GM18907 (cell line): Measurements from ENCODE around the gene LIPC.
A peak's percentile ranks its signal among the peaks of the same experiment; 100 is the strongest.

Source experiments
- ATAC-seq: cut with Tn5 transposase; IDR thresholded peaks from one replicate; pipeline ENCODE4 v1.9.1; 2021; ENCODE audit warnings: mild to moderate bottlenecking, moderate library complexity; ENCODE audit not compliant: unreplicated experiment

The LIPC gene

DNA sequence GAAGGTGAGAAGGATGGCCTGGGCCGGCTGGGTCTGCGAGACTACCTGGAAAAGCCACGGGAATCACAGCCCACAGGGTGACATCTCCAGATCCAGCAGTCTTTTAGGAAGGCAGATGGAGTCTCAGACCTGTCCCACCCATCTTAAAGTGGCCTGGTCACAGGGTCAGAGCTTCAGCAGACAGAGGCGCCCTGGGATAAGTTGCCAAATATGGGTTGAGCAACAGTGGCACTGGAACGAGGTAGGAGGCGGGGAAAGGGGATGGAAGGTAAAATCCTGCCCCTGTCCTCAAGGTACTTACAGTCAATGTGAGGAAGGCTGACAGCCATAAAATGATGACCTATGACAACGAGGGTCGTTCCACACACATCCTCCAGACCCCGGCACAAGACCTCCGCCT lies 80.7 kb downstream of the LIPC start:
- no peak for ATAC-seq

DNA sequence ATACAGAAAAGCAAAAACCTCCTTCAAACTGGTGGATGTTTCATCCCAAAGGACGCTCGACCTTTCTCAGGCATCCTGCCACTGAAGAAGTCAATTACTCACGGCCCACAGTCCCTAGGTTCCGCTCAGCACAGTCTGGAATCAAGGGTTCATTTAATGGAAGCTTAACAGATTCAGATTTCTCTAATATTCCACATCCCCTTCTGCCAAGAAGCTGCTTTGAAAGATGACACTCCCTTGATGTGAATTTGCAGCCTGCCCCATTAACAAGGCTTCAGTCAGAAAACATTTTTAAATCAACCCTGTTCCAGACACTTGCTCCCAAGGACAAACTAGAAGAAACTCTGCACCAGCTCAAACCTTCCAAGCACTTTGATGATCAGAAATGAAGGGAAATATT lies 81.2 kb downstream of the LIPC start:
- no peak for ATAC-seq

DNA sequence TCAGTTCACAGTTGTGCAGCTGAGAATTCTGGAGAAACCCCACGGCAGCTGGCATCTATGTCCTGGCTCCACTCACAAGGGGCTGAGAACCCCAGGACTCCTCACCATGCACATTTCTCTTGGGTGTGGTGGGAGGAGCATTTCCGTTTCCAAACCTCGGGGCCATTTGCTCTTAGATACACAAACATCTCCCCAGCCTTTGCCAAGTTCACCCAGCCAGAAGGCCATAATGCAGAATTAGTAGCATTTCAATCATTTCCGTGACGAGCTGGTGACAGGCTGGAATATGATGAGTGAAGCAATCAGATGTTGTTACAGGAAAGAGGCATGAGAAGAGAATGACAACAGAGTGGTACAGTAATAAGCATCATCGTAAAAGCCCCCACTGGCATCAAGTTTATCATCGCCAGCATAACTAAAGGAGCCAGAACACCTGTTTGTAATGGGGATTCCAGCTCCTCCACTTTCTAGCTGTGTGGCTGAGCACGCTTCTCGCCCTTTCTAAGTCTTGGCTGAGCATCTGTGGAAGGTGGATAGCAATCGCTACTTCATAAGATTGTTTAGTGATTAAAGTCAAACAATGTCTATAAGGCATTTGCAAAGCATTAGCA lies 82.0 kb downstream of the LIPC start:
- no peak for ATAC-seq

DNA sequence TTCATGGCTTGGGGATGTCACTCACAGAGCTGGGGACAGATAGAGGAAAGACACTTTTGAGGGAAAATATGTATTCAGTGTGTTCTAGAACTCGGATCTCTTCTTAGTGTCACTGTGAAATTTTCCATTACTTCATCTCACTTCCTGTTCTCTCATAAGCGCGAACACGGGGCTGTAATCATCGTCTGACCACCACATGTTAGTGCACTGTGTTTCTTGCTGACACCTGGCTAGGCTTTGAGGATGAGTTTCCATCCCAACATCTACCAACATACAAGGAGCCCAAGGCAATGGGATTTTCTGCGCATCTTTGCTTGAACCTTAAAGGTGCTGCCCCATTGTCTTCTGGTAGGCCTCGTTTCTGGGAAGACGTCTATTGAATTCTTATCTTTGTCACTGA lies 84.0 kb downstream of the LIPC start:
- no peak for ATAC-seq

DNA sequence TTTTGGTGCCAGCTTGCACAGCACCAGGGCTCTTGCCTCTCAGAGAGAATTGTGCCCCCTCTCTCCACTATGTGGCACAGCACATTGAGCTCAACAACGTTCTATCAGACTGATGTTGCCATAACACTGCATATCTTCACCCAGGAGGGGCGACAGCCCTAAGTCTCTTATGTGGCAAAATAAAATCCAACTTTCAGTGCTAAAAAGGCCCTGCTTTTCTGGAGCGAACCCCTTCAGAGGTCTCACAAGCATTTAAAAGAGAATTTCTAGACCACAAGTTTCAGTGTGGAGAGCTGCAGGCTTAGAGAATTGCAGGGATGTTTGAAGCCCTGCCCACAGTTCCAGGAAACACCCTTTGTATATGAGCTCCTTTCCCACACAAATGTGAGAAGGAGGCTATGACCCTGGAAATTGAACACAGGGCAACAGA lies 85.5 kb downstream of the LIPC start:
- ATAC-seq: no peak

DNA sequence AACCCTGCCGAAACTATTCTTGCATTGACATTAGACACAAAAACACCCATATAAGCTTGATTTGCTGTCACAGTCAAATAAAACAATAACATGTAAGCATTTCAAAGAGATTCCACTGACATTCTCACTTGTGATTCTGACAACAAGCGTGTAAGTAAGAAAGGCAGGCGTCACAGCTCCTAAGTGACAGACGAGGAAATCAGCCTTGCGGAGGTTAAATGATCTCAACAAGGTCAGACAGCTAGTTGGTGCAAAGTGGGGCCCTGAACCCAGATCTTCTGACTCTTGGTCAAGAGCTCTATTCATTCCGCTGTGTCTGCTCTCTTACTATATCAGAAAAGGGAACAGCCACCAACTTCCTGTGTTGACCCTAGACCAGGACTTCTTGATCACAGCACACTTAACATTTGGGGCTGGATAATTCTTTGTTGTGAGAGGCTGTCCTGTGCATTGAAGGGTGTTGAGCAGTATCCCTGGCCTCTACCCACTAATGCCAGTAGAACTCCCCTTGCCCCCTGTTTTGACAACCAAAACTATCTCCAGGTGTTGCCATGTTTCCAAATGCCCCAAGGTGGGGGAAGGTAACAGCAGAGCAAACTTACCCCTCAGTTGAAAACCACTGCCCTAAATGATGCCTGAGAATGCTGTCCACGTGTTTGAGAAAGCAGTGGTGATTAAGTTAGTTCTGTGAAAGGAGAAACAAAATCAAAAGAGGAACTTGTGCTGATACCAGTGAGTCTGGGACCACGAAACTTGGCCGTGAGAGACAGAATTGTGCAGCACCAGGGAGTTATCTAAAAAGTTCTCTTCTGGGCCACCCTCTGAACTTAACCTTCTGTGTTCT lies 86.1 kb downstream of the LIPC start:
- peak; percentile 66 for ATAC-seq

DNA sequence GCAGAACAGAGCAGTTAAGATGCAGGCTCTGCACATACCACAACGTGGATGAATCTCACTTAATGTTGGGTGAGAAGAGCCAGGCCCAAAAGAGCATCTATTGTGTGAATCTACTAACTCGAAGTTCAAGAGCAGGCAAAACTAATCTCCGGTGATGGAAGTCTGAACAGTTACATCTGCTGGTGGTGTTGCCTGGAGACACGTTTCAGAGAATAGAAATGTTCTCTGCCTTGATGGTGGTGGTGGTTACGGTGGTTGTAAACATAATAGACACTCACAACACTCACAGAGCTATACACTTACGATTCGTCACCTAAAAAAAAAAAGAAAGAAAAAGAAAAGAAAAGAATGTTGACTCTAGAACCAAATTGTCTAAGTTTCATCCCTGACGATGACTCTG lies 86.8 kb downstream of the LIPC start:
- ATAC-seq: peak; percentile 18

DNA sequence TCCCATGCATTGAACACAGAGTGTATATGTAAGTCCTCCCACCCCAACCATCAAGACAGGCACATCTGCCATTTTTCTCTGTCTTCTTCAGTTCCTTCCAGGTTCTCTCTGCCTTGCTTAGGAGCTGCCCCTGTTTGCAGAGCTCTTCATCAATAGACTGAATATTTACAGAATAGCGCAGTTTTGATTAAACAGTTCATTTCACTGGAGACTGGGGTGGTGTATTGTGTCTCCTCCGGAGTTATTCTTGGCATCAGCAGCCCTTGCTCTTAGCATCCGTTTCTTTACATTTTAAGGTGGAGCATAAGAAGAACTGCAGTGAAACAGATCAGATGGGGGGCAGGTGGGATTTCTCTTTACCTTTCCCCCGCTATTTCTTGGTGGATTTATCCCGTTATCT lies 87.7 kb downstream of the LIPC start:
- ATAC-seq: no peak

DNA sequence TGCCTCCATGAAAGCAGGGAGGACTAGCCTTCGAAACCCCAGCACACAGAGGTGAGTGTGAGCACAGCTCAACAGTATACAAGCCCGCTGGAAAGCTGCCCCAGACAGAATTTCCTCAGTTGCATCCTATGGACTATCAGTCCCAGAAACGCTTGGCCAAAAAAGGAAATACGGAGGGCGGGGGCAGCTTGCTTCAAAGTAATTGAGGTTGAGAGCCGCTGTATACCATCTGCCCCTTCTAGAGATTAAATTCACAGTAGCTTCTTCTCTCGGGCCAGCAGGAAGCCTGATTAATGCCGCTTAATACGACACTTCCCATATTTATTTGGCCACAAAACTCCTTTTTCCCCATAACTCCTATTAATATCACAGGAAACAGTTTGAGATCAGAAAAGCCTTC lies 88.7 kb downstream of the LIPC start:
- ATAC-seq: no peak

DNA sequence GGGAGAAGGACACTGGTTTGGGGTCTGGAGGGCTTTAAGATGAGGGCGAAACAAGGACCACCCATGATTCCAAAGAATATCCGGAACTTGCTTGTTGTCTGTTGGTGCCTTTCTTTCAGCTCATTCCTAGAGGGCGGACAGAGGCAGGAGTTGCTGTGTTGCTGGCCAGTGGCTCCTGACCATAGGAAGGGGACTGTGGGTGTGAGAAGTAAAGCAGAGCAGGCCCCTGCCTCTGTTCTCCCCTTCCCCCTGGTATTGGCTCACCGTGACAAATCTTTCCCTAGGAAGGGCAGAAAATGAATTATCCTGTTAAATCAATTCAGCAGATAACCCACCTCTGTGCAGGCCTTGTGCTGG lies 89.1 kb downstream of the LIPC start:
- ATAC-seq: no peak

DNA sequence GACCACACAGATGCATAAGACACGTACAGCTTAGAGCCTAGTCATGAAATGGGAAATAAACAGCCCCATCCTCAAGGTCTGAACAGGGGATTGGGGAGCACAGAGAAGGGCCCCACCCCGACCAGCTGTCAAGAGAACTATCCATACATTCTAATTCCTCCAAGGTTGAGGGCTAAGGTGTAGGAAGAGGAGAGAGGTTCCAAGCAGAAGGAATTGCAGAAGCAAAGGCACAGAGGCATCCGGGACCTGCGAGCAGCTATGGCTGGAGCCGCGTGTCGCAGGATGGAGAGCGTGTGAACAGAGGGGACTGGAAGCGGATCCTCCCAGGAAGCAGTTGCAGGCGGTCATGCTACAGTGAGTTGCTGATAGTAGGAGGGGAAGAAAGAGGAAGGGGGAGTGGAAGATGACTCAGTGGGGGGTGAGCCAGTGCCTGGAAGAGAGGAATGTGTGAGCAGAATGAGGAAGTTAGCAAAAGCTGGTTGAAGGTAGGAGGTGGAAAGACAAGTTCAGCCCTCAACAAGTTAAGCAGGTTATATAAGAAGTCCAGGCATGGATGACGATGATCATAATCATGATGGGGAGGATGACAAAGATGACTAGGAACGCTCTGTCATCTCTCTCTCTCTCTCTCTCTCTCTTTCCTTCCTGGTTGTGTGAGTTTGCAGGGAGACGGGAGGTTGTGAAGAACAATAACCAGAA lies 89.7 kb downstream of the LIPC start:
- ATAC-seq: no peak

DNA sequence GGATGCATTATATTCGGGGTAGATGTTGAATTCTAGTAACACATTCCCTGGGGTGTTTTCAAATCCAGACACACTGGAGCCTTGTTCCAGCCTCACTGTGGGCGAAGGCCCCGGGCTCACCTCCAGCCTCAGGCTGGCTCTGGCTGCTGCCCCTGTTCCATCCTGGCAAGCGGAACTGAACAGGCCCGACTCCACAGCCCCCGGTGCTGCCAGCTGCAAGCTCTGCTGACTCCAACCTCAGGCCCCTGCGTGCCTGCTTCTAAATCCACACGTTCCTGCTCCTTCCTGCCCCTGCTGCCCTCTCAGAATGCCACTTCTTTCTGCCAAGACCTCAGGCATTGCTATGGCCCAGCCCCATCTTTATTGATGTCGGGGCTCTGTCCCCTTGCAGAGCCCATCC lies 90.6 kb downstream of the LIPC start:
- no peak for ATAC-seq

DNA sequence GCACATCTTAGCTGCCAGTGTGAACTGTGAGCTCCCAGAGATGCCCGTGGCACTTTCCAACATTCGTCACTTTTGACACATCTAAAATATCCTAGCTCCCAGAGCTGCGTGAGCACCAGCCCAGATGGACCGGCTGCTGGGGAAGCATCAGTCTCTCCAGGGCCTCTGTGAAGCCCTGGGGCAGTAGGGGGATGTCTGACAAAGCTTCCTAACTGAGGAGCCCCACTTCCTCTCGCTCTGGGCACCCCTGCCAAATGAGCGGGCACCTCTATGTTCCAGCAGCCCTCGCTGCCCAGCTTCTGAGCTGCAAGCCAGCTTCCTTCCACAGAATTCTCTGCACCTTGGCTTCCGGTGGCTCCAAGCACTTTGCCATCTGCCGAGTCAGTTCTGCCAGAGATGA lies 91.1 kb downstream of the LIPC start:
- ATAC-seq: no peak

DNA sequence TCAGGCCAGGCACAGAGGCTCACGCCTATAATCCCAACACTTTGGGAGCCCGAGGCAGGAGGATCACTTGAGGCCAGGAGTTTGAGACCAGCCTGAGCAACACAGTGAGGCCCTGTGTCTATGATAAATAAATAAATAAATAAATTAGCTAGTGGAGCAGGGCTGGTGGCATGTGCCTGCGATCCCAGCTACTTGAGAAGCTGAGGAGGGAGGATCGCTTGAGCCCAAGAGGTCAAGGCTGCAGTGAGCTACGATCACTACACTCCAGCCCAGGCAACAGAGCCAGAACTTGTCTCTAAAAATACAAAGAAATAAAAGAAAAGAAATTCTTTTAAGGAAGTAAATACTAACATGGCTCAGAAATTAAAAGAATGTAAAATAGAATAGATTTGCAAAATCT lies 91.8 kb downstream of the LIPC start:
- no peak for ATAC-seq

DNA sequence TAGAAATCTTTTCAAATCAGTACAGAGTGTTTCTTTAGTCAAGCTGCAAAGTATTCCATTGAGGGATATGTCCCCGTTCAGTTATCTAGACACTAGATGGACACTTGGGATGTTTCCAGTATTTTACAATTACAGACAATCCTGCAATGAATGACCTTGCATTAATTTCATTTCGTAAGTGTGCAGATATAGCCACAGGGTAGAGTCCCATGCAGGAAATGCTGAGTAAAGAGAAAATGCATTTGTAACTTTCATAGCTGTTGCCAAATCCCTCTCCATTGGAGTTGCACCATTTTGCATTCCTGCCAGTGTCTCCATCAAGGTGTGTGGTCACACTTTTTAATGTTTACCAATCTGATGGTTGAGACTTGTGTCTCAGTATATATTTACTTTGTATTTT lies 92.5 kb downstream of the LIPC start:
- ATAC-seq: no peak

DNA sequence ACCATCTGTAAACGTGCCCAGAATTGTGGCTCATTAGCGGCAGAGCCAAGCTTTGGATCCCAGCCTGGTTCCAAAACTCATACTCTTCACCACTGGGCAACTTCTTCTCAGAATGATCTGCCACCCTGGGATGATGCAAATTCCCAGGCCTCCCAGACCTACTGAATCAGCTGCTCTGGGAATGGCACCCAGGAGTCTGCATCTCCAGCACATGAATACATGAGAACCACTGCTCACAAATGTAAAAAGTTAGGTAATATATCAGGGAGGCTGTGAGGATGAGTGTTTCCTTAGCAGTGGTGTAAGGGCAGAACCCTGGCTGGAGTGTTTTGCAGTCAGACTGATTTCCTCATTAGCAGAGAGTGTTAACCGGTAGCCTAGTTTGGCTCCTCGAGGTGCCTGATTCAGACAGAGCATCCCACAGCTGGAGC lies 94.2 kb downstream of the LIPC start:
- ATAC-seq: no peak

DNA sequence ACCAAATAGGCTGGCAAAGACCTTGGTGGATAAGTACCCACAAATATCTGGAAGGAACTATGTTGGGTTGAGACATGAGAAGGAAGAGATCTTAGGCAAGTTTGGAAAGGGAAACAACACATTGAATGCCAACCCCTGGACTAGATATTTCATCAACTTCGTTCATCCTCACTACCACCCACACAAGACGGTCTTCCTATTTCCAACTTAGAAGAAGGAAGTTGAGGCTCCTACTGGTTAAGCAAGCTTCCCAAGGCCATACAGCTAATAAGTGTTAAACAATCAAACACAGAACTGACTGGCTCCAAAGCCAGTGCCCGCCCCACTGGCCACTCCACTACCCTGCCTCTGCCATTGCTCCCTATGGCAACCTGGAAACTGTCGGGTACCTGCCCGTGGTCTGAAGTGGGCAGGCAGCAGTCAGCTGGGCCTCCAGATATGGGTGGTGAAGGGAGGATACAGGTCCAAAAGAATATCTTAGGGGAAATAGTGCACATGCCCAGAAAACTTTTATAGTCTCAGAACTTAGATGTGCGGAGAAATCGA lies 94.9 kb downstream of the LIPC start:
- ATAC-seq: no peak

DNA sequence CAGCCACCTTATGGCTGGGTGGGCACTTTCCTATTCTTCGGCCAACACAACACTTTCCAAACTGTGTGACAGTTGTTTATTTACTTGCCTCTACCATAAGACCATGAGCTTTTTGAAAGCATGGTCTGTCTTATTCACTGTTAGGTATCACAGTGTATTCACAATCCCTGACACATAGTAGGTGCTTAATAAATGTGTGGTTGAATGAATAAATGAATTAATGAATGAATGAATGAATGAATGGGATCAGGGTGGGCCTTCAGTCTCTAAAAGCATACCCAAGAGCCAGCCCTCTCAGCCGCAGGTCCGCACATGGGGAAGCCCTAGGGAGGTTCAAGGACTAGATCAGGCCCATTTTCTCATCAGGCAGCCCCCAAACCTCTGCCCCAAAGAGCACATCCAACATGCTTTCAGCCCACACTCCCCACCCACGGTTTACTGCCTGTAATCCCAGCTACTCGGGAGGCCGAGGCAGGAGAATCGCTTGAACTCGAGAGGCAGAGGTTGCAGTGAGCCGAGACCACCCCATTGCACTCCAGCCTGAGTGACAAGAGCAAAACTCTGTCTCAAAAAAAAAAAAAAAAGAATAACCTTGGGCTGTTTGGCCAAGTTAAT lies 95.9 kb downstream of the LIPC start:
- no peak for ATAC-seq

DNA sequence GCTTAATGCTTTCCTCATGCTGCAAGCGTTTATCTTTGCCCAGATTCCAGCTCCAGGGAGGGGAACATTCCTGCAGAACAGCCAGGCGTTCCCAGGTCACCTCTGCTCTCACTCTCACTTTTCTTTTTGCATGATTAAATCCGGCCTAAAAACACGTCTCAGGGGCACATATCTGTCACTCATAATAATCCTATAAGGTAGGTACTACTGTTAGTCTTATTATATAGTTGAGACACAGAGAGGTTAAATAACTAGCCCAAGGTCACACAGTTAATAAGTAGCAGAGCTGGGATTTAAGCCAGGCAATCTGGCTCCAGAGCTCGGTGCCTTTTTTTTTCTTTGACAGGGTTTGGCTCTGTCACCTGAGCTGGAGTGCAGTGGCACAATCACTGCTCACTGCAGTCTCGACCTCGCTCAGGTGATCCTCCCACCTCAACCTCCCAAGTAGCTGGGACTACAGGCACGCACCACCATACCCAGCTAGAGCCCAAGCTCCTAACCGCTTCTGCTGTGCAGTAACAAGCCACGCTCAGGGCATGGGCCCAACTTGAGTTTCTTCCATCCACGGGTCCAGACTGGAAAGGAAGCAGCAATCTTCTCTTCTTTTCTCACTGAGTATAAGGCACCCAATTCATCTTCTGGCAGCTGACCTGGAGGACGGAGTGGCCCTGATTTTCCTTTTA lies 96.5 kb downstream of the LIPC start:
- ATAC-seq: no peak

DNA sequence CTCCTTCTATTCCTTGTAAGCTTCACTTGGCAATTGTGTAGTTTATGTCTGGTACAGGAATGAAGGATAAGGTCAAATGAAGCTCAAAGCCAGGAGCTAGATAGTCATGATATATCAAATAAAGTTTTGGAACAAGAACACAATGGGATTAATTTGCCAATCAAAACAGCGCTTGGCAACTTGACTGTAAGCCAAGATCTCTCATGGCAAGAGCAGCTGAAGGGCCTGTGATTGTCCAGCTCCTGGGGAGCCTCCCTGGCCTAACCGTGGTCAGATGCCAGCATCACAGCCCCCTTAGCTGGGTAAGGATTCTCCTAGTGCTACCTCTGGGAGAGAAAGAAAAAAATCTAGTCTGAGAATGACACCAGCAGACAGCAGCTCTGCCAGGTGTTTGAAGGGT lies 97.2 kb downstream of the LIPC start:
- no peak for ATAC-seq

DNA sequence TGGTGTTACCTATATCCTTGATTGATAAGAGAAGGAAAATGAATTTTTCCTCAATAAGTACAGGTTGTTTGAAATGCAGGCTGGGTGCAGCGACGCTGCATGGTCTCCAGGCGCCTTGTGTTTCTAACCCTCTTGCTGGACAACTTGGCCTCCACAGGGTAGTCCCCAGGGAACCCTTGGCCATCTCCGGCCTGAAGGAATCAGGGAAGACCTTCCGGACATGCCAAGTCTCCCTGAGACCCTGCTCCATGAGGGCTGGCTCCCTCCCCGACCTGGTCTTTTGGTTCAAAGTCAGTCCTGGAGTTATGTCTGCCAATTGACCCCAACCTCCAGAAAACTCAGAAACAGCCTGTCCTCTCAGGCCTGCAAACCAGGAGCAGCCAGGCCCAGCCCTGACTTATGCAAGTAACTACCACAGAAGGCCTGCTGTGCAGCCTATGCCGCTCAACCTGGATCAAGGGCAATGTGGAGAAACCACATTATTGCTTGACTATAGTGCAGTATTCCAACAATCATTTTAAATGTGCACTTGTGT lies 98.3 kb downstream of the LIPC start:
- ATAC-seq: no peak
